HG02884 (cell line): ENCODE data around the gene TRPM5.
"Not testable (repeated sequence)": the region's sequence is repeated elsewhere in the genome, so short reads cannot be mapped to it uniquely, and the experiment has no call there.

Source experiments
- ATAC-seq: cut with Tn5 transposase; IDR thresholded peaks from one replicate; pipeline ENCODE4 v1.9.1; 2021; ENCODE audit warnings: mild to moderate bottlenecking, moderate library complexity; ENCODE audit not compliant: unreplicated experiment

The TRPM5 gene, protein sequence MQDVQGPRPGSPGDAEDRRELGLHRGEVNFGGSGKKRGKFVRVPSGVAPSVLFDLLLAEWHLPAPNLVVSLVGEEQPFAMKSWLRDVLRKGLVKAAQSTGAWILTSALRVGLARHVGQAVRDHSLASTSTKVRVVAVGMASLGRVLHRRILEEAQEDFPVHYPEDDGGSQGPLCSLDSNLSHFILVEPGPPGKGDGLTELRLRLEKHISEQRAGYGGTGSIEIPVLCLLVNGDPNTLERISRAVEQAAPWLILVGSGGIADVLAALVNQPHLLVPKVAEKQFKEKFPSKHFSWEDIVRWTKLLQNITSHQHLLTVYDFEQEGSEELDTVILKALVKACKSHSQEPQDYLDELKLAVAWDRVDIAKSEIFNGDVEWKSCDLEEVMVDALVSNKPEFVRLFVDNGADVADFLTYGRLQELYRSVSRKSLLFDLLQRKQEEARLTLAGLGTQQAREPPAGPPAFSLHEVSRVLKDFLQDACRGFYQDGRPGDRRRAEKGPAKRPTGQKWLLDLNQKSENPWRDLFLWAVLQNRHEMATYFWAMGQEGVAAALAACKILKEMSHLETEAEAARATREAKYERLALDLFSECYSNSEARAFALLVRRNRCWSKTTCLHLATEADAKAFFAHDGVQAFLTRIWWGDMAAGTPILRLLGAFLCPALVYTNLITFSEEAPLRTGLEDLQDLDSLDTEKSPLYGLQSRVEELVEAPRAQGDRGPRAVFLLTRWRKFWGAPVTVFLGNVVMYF (N-terminal part only)

DNA sequence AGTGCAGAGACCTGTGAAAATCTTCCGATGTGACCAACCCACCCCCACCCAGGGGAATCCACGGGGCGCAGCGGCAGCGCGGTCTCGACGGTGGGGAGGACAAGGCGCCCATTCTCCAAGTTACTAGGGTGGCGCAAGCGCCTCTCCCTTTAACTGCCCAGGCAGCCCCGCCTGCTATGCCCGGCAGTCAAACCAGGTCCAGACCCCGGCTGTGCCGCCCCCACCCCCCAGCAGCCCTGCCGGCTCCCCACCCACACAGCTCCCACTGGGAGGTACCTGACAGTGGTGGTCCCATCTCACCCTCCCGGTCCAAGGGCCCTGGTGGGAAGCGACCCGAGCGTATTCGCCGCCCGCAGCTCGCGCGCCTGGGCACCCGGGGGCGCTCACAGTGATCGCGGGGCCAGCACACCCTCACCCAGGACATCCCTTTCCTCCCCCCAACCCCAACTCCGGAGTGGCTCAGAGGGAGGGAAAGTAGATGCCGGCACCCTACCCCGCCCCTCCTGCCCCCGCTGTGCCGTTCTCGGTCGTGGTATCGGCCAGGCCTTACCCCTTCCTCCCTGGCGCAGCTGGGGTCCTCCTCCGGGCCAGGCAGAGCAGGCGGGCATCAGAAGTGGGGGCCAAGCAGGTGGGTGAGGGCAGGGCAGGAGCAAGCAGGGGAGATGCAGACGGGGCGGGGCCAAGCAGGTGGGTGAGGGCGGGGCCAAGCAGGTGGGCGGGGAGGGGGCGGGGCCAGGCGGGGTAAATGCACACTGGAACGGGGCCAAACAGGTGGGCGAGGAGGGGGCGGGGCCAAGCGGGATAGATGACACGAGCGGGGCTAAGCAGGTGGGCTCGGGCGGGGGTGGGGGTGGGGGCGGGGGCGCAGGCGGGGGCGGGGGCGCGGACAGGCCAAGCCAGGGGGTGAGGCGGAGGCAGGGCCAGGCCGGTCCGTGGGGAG is at the start of gene TRPM5:
TSS of gene TRPM5 (minus strand) at position 634 of the 940 bp plus-strand sequence. CDS start 21,478 bp downstream, outside the sequence.
- no peak for ATAC-seq

DNA sequence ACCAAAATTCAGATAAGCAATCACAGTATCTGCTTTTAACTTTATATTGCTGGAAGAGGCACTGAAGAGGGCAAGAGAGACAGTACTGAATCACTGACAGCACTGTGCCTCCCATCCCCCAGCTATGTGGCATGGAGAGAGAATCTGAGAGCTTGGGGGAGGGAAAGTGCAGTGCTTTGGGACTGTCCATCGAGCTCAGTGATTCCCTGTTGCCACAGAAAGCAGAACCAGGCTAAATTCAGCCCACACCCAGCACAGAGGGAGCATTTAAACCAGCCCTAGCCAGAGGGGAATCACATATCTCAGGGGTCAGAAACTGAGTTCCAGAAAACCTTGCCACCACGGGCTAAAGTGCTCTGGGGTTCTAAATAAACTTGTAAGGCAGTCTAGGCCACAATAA is 44.8 kb upstream of the TRPM5 start:
- no peak for ATAC-seq

DNA sequence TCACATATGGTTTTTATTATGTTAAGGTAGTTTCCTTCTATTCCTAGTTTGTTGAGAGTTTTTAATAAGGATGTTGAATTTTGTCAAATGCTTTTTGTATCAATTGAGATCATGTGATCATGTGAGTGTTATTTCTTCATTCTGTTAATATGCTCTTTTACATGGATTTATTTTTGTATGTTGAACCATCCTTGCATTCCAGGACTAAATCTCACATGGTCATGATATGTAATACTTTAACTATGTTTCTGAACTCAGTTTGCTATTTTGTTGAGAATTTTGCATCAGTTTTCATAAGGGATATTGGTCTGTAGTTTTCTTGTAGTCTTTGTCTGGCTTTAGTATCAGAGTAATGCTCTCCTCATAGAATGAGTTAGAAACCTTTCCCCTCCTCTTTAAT is 43.7 kb upstream of the TRPM5 start:
- no peak for ATAC-seq

DNA sequence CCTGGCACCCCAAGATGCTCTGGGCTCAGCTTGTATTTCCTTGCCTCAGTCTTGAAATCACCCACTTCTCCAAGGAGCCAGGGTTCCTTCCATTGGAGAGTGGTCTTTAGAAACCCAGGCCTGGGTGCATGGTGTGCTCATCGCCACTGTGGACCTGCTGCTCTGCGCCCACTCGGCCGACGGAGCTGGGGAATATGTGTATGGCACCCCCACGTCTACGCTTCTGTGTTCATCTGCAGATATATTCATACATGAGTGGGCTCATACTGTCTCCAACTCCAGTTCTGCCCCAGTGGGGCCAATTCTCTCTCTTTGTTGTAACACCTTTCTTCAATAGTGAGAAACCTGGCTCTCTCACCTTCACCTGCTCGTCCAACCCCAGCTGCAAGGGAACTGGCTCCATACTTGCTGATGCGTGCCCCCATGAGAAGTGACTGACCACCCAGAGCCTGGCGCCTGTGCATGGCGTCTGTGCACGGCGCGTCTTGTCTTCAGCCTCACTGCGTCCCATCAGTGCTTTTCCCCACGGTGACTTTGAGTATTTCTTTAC is 40.3 kb upstream of the TRPM5 start:
- no peak for ATAC-seq

DNA sequence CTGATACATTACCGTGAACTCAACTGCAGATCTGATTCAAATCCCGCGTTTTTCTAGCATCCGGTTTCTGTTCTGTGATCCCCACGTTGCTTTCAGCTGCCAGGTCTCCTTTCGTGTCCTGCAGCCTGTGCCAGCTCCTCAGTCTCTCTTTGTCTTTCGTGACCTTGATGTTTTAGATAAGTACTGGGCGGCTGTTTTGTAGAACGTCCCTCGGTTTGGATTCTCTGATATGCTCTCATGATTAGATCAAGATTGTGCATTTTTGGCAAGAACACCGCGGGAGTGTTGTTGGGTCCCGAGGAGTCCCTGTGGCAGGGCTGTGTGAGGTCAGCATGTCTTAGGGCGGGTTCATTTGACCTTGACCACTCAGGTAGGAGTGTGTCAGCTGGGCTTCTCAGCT is 39.1 kb upstream of the TRPM5 start:
- ATAC-seq: no peak

DNA sequence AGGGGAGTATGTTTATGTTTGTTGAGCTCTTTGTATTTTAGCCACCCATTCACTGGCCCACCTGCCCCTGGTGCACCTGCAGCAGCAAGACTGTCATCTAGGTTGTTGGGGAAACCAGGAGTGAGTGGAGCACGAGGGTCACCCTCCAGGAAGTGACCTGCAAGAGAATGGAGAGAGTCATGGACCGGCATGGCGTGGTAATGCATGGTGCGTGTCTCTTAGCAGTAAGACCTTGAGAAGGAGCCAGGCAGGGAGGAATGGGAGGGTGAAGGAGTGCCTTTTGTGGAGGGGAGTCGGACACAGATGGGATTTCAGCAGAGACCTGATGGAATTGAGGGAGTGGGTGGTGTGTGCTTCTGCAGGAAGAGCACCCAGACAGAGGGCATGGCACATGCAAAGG is 38.4 kb upstream of the TRPM5 start:
- ATAC-seq: no peak

DNA sequence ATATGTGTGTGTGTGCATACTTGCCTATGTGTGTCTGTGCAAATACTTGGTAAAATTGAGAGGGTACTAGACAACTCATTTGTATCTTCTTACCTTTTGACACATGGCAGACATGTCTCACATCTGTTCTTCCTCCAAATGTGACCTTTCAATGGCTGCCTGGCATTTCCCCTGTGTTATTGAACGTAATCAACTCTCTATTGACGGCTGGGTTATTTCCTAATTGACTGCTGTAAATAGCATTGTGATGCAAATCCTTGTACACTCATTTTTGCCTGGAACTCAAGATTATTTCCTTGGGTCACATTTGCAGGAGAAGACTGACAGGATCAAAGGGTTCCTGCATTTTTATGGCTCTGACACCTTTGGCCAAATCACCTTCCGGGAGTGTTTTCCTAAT is 37.9 kb upstream of the TRPM5 start:
- no peak for ATAC-seq

DNA sequence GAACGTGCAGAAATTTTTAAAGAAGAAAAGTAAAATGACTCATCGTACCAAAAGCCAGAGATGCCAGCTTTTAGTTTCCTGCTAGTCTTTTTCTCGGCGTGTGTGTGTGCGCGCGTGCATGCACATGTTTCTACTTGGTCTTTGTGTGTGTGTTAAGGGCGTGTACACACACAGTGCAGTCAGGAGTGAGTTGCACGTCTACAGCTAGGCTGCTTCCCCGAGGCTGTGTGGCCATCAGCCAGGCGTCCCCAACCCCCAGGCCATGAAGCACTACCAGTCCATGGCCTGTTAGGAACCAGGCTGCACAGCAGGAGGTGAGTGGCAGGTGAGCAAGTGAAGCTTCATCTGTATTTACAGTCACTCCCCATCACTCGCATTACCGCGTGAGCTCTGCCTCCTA is 36.9 kb upstream of the TRPM5 start:
- ATAC-seq: no peak

DNA sequence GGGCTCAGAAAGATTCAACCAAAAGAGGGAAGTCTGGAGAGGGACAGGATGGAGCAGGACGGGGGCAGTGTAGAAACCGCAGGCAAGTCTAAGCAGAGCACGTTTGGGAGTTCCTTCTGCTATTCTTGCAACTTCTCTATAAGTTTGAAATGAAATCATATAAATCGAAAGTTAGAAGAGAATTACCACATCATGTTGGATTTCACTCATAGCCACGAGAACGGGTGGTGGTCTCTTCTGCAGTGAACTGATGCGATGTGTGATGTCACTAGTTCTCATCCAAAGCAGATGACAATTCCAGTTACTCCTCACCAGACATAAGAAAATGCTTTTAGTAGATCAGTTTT is 36.5 kb upstream of the TRPM5 start:
- no peak for ATAC-seq

DNA sequence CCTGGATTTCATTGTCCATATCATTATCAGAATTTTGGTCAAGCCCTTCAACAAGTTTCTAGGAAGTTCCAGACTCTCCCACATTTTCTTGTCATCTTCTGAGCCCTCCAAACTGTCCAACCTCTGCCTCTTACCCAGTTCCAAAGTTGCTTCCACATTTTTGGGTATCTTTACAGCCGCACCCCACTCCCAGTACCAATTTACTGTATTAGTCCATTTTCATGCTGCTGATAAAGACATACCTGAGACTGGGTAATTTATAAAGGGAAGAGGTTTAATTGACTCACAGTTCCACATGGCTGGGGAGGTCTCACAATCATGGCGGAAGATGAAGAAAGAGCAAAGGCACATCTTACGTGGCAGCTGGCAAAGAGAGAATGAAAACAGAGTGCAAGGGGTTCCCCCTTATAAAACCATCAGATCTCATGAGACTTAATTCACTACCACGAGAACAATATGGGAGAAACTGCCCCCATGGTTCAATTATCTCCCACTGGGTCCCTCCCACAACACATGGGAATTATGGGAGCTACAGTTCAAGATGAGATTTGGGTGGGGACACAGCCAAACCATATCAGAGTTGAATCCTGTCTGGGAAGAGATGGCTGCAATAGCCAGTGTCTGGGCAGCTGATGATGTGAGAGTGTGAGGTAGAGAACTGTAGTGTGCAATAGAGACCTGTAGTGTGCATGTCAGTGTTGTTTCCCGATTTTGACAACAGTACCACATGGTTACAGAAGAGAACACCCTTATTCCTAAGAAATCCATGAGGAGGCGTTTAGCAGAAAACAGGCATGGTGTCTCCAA is 36.0 kb upstream of the TRPM5 start:
- not testable (repeated sequence) for ATAC-seq

DNA sequence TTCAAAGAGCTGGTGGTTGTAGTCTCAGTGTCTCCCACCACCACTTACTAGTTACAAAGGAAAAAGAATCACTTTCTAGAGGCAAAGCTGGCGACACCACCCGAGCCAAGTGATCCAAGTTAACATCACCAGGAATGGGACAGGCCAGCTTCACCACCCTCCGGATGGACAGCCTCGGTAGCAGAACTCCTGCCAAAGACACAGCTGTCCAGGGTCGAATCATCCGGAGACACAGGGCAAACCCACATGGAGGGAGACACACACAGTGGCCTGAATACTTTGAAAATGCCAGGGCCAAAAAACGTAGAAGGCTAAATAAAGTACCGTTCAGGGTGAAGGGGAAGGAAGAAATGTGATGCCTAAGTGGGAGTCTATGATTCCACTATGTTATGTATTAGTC is 33.6 kb upstream of the TRPM5 start:
- no peak for ATAC-seq

DNA sequence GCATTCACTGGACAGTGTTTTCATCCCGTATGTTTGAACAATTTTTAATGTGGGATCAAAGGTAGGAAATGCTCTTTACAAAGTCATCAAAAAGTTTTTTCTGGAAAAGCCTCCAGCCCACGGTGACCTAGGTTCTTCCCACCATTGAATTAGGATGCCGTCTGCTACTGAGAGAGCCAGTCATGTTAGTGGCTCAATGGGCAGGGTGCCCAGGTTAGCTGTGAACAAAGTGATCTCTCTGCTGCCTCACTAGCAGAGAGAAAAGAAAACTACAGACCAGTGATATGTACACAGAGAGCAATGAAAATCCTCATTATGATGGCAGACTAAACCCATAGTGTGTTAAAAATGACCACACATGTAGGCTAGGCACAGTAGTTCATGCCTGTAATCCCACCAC is 32.9 kb upstream of the TRPM5 start:
- no peak for ATAC-seq

DNA sequence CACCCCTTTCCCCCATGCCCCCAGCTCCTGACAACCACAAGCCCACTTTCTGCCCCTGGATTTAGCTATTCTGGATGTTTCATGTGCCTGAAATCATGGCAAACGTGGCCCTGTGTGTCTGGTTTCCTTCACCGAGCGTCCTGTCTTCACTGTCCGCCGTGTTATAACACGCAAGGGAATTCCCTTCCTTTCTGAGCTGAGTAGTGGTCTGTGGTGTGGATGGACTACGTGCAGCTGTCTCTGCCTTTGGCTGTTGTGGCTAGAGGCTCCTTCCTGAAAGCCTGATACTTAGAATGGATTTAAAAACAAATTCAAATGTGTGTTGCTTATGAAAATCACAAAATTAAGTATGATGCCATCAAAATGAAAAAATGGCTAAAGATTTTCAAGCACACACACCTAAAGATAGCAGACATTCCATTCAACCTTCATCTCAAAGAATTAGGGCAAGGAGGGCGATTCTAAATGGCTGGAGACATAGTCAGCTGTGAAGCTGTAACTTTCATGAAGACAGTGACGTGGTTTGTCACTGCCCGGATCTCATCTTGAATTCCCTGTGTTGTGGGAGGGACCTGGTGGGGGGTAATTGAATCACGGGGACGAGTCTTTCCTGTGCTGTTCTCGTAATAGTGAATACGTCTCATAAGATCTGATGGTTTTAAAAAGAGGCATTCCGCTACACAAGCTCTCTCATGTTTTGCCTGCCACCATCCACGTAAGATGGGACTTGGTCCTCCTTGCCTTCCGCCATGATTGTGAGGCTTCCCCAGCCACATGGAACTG is 31.0 kb upstream of the TRPM5 start:
- ATAC-seq: no peak

DNA sequence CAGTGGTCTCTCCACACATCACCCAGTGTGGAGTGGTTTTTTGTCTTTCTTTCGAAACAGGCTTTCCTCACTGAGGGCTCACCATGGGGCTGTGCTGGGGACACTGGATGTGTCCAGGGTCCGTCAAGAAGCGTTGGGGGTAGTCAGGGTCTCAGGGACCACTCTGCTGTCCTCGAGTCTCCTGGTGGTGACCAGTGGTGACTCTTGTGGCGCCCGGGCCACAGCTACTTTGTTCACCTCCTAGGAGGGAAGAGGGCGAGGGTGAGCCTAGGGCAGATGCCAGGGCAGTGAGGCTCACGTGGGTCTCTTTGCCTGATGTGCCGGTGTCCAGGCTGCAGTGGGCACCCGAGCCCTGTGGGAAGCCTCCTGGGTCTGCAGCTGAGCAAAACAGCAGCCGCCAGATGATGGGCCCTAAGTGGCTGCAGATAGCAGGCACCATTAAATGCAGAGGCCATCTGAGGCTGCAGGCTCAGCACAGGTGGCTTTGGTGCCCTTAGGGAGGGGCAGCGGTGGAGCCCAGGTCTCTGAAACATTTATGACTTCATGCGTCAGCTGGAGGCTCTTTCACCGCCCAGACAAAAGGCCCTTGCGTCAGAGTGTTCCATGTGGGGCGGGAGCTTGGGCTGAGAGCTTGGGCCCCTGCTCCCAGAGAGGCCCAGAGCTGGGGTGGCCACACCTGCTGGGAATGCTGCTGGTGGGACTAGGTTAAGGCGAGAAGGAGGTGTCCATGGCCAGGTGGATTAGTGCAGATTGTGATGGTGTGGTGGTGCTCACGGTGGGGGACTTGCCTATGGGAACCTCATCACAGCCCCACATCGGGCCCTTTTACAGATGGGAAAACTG is 30.0 kb upstream of the TRPM5 start:
- ATAC-seq: no peak

DNA sequence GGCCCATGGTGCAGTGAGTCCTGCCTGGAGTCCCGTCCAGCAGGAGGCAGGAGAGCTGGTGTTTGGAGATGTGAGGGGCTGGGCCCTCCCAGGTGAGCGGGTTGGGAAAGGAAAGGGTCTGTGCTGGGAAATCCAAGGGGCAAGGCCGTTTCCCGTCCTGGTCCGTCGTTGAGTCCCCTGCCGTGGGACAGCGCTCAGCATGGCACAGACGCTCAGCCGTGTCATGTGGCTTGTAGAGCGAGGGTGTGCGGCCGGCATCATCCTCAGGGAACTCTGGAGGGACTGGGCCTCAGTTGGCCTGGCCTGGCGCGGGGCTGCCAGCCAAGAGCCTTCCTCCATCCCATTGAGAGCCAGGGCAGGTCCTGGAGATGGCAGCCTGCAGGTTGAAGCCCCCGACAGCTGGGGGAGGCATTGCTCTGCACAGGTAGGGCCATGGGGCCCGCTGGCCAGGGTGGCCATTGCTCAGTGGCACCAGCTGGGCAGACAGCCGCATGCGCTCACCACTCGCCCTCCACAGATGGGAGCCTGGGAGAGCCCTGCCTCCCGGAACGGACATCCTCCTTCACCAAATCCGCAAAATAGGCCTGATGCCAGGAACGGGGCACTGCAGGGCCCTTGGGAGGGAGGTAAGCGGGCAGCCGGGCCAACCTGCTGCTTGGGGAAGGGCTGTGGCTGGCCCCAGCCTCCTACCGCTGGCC is 29.2 kb upstream of the TRPM5 start:
- ATAC-seq: no peak

DNA sequence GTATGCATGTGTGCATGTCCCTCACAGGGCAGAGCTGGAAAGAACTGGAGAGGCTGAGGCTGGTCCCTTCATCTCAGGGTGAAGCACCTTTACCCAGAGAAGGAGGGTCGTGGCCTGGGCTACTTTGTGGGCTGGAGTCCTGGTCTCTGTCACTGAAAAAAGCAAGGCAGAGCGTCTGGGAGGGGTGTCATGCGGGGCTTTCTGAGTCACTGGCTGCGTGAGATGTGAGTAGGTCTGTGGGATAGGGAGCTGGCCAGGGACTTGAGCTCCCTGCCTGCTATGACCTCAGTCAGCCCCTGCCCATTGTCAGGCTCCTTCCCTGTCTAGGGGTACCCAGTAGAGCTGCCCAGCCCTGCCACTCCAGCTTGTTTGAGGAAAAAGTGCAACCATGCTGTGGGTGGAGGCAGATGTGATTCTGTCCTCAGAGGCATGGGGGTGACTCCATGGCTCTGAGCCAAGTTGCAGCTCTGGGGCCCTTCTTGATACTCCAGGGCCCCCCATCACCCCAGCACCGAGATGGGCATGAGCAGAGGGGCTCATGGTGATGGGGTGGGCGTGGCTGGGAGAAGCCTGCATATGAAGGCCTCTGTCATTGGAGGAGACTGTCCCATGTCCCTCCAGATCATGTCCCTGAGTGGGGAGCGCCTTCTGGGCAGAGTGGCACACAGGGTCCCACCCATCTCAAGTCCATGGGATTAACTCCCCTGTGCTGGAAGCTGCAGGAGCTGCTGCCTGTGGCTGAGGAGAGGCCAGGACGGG is 28.3 kb upstream of the TRPM5 start:
- ATAC-seq: no peak

DNA sequence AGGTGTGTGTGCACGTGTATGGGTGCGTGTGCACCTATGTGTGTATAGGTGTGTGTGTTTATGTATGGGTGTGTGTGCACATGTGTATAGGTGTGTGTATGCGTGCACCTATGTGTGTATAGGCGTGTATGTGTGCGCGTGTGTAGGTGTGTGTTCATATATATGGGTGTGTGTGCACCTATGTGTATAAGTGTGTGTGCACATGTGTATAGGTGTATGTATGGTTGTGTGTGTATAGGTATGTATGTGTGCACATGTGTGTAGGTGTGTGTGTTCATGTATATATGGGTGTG is 27.4 kb upstream of the TRPM5 start:
- no peak for ATAC-seq
